ENCODE data around the gene TNXB. TPM values are rescaled to one million over a fixed set of nuclear protein-coding genes. Genes with fewer than 3 reads are reported as not detected.

TNXB gene
- total and polyA plus RNA-seq, 2 experiments from 2014 or later = 2.0 to 6.0 TPM

DNA sequence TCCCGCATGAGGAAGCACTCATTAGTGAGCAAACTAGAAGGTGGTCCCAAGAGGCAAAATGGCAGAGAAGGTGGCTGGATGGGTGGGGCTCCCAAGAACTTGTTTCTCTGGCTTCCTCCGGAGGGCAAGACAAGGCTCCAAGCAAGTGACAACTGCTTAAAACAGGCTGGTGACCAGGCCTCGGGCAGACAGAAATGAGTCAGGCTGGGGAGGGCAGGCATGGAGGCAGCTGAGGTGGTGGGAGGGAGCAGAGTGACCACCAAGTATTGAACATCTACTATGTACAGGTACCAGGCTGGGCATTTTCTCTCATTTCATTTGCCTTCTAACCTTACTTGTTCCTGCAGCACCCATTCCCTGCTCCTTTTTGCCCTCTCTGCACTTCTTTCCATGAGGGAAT lies 33.4 kb downstream of the TNXB start:
- Mint-ChIP-seq H3K4me3 (no peak overlapping the region), H3K4me1 (peaks cover 15% of the 10 kb centered on the region), H3K27ac (no peak overlapping the region), H3K36me3 (ENCODE audit: low read depth) (no peaks in the 10 kb centered on the region; the same call in 2 of the 3 replicates), H3K27me3 (ENCODE audit: insufficient read depth, low read depth, poor library complexity) (peaks cover 11% of the 10 kb centered on the region), H3K9me3 (no peaks in the 10 kb centered on the region)
- TF ChIP-seq STAT1 (IDR thresholded peaks at IDR 0.05; ENCODE audit: unreplicated experiment) (no peak), NANOG (IDR thresholded peaks at IDR 0.05; ENCODE audit: borderline replicate concordance) (no peak), CTCF (conservative IDR thresholded peaks at IDR 0.05; ENCODE audit: low read depth in 2 of 2) (no peak), JUNB (IDR thresholded peaks at IDR 0.05; ENCODE audit: unreplicated experiment) (no peak), POLR2AphosphoS5 (IDR thresholded peaks at IDR 0.05; ENCODE audit: low read depth) (no peak), ZNF331 (CRISPR knock-in tag; IDR thresholded peaks at IDR 0.05; ENCODE audit: low read depth) (no peak), EZH2 (IDR thresholded peaks at IDR 0.05; ENCODE audit: low read depth, unreplicated experiment) (no peak), ZNF462 (CRISPR knock-in tag; IDR thresholded peaks at IDR 0.05) (no peak), EZH2phosphoT487 (IDR thresholded peaks at IDR 0.05; ENCODE audit: unreplicated experiment) (no peak), CREB1 (CRISPR knock-in tag; IDR thresholded peaks at IDR 0.05; ENCODE audit: low read depth) (no peak)
- TF ChIP-seq, protein P1, sequence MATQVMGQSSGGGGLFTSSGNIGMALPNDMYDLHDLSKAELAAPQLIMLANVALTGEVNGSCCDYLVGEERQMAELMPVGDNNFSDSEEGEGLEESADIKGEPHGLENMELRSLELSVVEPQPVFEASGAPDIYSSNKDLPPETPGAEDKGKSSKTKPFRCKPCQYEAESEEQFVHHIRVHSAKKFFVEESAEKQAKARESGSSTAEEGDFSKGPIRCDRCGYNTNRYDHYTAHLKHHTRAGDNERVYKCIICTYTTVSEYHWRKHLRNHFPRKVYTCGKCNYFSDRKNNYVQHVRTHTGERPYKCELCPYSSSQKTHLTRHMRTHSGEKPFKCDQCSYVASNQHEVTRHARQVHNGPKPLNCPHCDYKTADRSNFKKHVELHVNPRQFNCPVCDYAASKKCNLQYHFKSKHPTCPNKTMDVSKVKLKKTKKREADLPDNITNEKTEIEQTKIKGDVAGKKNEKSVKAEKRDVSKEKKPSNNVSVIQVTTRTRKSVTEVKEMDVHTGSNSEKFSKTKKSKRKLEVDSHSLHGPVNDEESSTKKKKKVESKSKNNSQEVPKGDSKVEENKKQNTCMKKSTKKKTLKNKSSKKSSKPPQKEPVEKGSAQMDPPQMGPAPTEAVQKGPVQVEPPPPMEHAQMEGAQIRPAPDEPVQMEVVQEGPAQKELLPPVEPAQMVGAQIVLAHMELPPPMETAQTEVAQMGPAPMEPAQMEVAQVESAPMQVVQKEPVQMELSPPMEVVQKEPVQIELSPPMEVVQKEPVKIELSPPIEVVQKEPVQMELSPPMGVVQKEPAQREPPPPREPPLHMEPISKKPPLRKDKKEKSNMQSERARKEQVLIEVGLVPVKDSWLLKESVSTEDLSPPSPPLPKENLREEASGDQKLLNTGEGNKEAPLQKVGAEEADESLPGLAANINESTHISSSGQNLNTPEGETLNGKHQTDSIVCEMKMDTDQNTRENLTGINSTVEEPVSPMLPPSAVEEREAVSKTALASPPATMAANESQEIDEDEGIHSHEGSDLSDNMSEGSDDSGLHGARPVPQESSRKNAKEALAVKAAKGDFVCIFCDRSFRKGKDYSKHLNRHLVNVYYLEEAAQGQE (IDR thresholded peaks at IDR 0.05; ENCODE audit: unreplicated experiment) = no peak
- Histone ChIP-seq H3K4me3 (no peak overlapping the region), H3K9me2 (ENCODE audit: insufficient read depth) (no peaks in the 10 kb centered on the region), H3F3A (replicated peaks; ENCODE audit: low read depth) (no peaks in the 10 kb centered on the region), H4K20me1 (replicated peaks; ENCODE audit: insufficient read depth) (no peaks in the 10 kb centered on the region), H3K4me1 (ENCODE audit: insufficient read depth) (no peaks in the 10 kb centered on the region; the same call in 1 of the 2 replicates), H3K4me2 (no peak overlapping the region), H3K27ac (ENCODE audit: low read depth) (no peak overlapping the region), H3K27me3 (ENCODE audit: insufficient read depth) (no peaks in the 10 kb centered on the region), H3K79me2 (replicated peaks; ENCODE audit: insufficient read depth) (no peaks in the 10 kb centered on the region), H3K36me3 (ENCODE audit: insufficient read depth) (no peaks in the 10 kb centered on the region), H2AFZ (no peak overlapping the region)
- DNase-seq (ENCODE audit: low spot score) = no peak
- ATAC-seq = no peak
